OCI-LY3 (cell line): ENCODE data around the gene PAPSS2.

Source experiments
- H2AFZ ChIP-seq: fragments of 200-600, 300-600 bp; shearing (Covaris generic); 2 replicates; pipeline ENCODE4 v1.6.0; 2014; ENCODE audit warnings: antibody characterized with exemption, low read depth, low read length
- H3K27ac ChIP-seq: fragments of 200-600, 300-600 bp; sonication (generic); 2 replicates; pipeline ENCODE4 v1.5.1; 2014; ENCODE audit warnings: mild to moderate bottlenecking, low read length, moderate library complexity, mixed read lengths
- H3K27me3 ChIP-seq: fragments of 200-600, 300-600 bp; sonication (generic); 2 replicates; pipeline ENCODE4 v1.6.1; 2014; ENCODE audit warnings: low read depth, low read length, mixed read lengths
- H3K36me3 ChIP-seq: fragments of 200-600, 300-600 bp; sonication (generic); replicated peaks from 2 replicates; pipeline ENCODE3; 2014; ENCODE audit warnings: low read depth, low read length, mixed read lengths
- H3K4me1 ChIP-seq: fragments of 300-600, 200-600 bp; sonication (generic); 2 replicates; pipeline ENCODE4 v1.6.1; 2014; ENCODE audit warnings: low read length, mixed read lengths
- H3K4me2 ChIP-seq: fragments of 200-600, 300-600 bp; sonication (generic); 2 replicates; pipeline ENCODE4 v1.6.1; 2014; ENCODE audit warnings: low read length, mixed read lengths
- H3K4me3 ChIP-seq: fragments of 300-600, 200-600 bp; sonication (generic); 2 replicates; pipeline ENCODE4 v1.5.1; 2014; ENCODE audit warnings: antibody characterized with exemption, mild to moderate bottlenecking, low read length, moderate library complexity
- H3K79me2 ChIP-seq: fragments of 300-600, 200-600 bp; shearing (Covaris generic); 2 replicates; pipeline ENCODE4 v1.6.1; 2014; ENCODE audit warnings: mild to moderate bottlenecking, low read length, mixed read lengths
- H3K9ac ChIP-seq: fragments of 300-600, 200-600 bp; shearing (Covaris generic); 2 replicates; pipeline ENCODE4 v1.6.0; 2014; ENCODE audit warnings: mild to moderate bottlenecking, low read length, moderate library complexity
- H3K9me3 ChIP-seq: fragments of 200-600, 300-600 bp; shearing (Covaris generic); 2 replicates; pipeline ENCODE4 v1.6.1; 2014; ENCODE audit warnings: low read length, mixed read lengths; ENCODE audit not compliant: insufficient read depth
- H4K20me1 ChIP-seq: fragments of 200-600, 300-600 bp; sonication (generic); 2 replicates; pipeline ENCODE4 v1.6.1; 2016; ENCODE audit warnings: low read length, mixed read lengths; ENCODE audit not compliant: insufficient read depth
- EZH2phosphoT487 ChIP-seq: fragments of 200-600 bp; shearing (Covaris generic); IDR thresholded peaks from 2 replicates; pipeline ENCODE4 v1.6.1; 2018; ENCODE audit warnings: antibody characterized with exemption, mixed run types, low read depth
- TF ChIP-seq, protein P1 (sequence below): fragments of 200-600, 300-600 bp; sonication (generic); IDR thresholded peaks from 2 replicates; pipeline ENCODE4 v1.5.1; 2014; ENCODE audit warnings: antibody characterized with exemption, low read length, low read depth

Gene PAPSS2

GRCh38 chr10:87684001-87684638 is 24.4 kb downstream of the PAPSS2 start:
- Histone ChIP-seq H3K4me2 (no peak overlapping the region), H3K36me3 (no peaks in the 10 kb centered on the region), H3K4me3 (no peak overlapping the region), H3K4me1 (no peaks in the 10 kb centered on the region), H3K27ac (no peak overlapping the region), H3K79me2 (no peaks in the 10 kb centered on the region), H2AFZ (no peak overlapping the region), H4K20me1 (no peaks in the 10 kb centered on the region), H3K9me3 (no peaks in the 10 kb centered on the region), H3K9ac (no peak overlapping the region), H3K27me3 (0 out of 2 replicates have a peak, but pooled peaks cover 5% of the 10 kb centered on the region)
- TF ChIP-seq, protein P1, sequence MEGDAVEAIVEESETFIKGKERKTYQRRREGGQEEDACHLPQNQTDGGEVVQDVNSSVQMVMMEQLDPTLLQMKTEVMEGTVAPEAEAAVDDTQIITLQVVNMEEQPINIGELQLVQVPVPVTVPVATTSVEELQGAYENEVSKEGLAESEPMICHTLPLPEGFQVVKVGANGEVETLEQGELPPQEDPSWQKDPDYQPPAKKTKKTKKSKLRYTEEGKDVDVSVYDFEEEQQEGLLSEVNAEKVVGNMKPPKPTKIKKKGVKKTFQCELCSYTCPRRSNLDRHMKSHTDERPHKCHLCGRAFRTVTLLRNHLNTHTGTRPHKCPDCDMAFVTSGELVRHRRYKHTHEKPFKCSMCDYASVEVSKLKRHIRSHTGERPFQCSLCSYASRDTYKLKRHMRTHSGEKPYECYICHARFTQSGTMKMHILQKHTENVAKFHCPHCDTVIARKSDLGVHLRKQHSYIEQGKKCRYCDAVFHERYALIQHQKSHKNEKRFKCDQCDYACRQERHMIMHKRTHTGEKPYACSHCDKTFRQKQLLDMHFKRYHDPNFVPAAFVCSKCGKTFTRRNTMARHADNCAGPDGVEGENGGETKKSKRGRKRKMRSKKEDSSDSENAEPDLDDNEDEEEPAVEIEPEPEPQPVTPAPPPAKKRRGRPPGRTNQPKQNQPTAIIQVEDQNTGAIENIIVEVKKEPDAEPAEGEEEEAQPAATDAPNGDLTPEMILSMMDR, result no peak
- TF ChIP-seq EZH2phosphoT487, result no peak

DNA sequence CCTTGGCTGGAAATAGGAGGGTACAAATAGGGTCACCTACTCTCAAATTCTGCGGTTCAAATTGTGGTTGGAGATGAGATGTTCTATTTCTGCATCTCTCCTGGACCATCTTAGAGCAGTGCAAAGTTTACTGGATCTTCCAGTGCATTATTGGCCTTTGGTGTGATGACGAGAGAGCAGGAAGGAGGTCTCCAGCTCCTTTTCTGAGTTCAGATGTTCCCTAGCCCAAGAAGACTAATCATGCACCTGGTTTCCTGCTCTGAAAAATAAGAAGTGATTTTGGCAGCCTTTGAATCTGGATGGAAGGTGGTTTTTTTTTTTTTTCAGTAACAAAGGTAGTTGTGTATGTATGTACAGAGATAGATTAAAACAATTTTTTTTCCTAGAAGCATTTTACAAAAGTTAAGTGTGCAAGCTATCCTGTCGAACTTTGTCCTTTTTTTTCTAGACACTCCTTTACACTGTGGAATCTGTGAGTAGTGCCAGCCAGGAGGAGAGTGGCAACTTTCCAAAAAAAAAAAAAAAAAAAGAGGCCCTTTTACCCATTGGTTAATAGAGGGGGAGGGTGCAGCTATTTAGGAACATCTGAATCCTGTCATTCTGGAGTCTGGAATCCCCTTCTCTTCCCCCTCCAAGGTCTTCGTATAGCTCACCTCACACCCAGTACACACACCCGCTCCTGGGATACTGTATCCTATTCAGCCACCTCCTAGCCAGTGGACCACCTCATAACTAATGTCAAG is 26.3 kb downstream of the PAPSS2 start:
- H4K20me1 ChIP-seq, result no peaks in the 10 kb centered on the region
- H3K79me2 ChIP-seq, result no peaks in the 10 kb centered on the region
- 0 out of 2 replicates have a peak, but pooled peaks cover under 1% of the 10 kb centered on the region for H3K27me3 ChIP-seq
- H3K4me1 ChIP-seq, result no peaks in the 10 kb centered on the region
- no peak overlapping the region for H3K27ac ChIP-seq
- no peak overlapping the region for H3K4me3 ChIP-seq
- no peak overlapping the region for H2AFZ ChIP-seq
- H3K9me3 ChIP-seq, result no peaks in the 10 kb centered on the region
- no peak for TF ChIP-seq EZH2phosphoT487
- TF ChIP-seq, protein P1, result no peak
- no peak overlapping the region for H3K4me2 ChIP-seq
- no peak overlapping the region for H3K9ac ChIP-seq
- H3K36me3 ChIP-seq, result no peaks in the 10 kb centered on the region

DNA sequence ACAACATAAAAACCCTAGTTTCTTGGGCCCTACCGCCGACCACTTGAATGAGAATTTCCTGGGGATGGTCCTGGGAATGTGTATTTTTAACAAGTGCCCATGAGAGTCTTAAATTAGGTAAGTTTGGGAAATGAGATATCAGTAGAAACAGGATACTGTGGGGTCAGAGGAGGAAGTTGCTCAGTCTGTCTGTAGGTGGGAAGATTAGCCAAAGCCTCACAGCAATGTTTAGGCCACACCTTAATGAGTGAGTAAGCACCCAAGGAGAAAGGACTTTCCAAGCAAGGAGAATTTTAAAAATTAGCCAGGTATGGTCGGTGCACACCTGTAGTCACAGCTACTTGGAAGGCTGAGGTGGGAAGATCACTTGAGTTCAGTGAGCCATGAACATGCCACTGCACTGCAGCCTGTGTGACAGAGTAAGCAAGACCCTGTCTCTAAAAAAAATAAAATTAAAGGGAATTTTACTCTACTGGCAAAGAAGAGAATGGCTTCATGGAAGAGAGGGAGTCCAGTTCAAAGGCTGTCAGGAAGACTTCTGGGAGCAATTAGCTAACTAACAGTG is 31.9 kb downstream of the PAPSS2 start:
- Histone ChIP-seq H3K9me3 (no peaks in the 10 kb centered on the region), H3K4me2 (no peak overlapping the region), H3K27me3 (no peaks in the 10 kb centered on the region), H4K20me1 (no peaks in the 10 kb centered on the region), H3K4me1 (no peaks in the 10 kb centered on the region), H3K36me3 (no peaks in the 10 kb centered on the region), H3K9ac (no peak overlapping the region), H3K4me3 (no peak overlapping the region), H3K79me2 (no peaks in the 10 kb centered on the region), H3K27ac (no peak overlapping the region), H2AFZ (no peak overlapping the region)
- no peak for TF ChIP-seq EZH2phosphoT487
- TF ChIP-seq, protein P1, result no peak

DNA sequence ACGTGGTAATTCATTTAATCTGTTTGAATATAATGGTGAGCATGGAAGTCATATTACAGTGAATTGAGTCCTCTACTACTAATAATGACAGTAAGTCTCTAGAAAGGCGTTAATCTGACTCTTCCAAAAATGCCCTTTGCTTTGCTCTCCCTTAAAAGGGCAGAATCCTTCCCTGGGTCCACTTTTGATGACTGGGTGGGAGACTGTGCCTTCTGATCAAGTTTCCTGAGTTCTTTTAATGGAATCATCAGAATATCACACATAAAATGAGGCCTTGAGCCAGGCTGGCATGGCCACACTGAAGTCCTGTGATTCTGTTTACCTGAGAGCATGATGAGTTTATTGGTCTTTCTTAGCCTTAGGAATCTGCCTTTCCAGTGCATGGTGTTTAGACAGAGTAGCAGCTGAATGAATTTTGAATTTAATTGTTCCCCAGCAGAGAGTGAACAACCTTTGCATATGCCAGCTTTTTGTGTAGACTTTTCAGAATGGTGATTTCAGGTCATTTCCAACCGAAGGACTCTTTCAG is 33.3 kb downstream of the PAPSS2 start:
- H3K9me3 ChIP-seq, result no peaks in the 10 kb centered on the region
- no peak overlapping the region for H2AFZ ChIP-seq
- H3K36me3 ChIP-seq, result no peaks in the 10 kb centered on the region
- H3K79me2 ChIP-seq, result no peaks in the 10 kb centered on the region
- H3K4me3 ChIP-seq, result no peak overlapping the region
- no peaks in the 10 kb centered on the region for H4K20me1 ChIP-seq
- H3K4me2 ChIP-seq, result no peak overlapping the region
- no peaks in the 10 kb centered on the region for H3K4me1 ChIP-seq
- no peak overlapping the region for H3K27ac ChIP-seq
- TF ChIP-seq, protein P1, result no peak
- TF ChIP-seq EZH2phosphoT487, result no peak
- H3K27me3 ChIP-seq, result no peaks in the 10 kb centered on the region
- no peak overlapping the region for H3K9ac ChIP-seq
